Measurements from ENCODE around the gene ADAMTS8. TPM values are rescaled to one million over a fixed set of nuclear protein-coding genes. Genes with fewer than 3 reads are reported as not detected.

Gene ADAMTS8
- total RNA-seq, 5 donors from 2014 or later (not counting 1 experiment from before 2014, with no cell fraction given), result 0.06 to 0.12 (median 0.07) TPM; not detected in 2

DNA sequence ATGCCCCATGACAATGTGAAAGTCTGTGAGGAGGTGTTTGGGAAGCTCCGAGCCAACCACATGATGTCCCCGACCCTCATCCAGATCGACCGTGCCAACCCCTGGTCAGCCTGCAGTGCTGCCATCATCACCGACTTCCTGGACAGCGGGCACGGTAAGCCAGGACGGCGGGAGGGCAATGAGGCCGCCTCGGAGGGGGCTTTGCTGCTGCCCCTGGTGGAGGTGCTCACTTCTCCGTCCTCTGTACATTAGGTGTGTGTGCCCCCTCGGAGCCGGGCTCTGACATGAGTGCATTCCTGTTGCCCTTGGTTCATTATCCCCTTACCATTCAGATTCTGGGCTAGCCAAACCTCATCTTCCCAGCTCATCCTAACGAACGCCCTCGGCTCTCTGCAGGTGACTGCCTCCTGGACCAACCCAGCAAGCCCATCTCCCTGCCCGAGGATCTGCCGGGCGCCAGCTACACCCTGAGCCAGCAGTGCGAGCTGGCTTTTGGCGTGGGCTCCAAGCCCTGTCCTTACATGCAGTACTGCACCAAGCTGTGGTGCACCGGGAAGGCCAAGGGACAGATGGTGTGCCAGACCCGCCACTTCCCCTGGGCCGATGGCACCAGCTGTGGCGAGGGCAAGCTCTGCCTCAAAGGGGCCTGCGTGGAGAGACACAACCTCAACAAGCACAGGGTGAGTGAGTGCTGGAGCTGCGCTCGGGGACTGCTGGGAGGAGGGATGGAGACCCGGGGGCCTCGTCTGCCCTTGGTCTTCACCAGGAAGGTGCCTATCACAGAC, 33.9 kb upstream of the ADAMTS8 start:
- Mint-ChIP-seq H3K27ac (no peak overlapping the region), H3K4me1 (no peaks in the 10 kb centered on the region), H3K36me3 (no peaks in the 10 kb centered on the region), H3K9me3 (no peaks in the 10 kb centered on the region), H3K27me3 (peaks cover 0 to 12% of the 10 kb centered on the region in 2 donors), H3K4me3 (no peak overlapping the region)
- CTCF ChIA-PET, result no interaction called here
- WGBS (ENCODE audit: insufficient coverage), result 82% methylated on average over 23 of the region's 31 CpGs
- Histone ChIP-seq H3K9me3 (no peaks in the 10 kb centered on the region), H3K27ac (ENCODE audit: low read length) (no peak overlapping the region), H3K27me3 (replicated peaks in 1 of 2; ENCODE audit: control insufficient read depth in 2 of 2, extremely low read depth in 1 of 2, insufficient read depth in 2 of 2, low read length in 1 of 2) (peaks cover 0 to 23% of the 10 kb centered on the region in 2 experiments), H3K4me1 (ENCODE audit: control insufficient read depth in 1 of 2, extremely low read depth in 1 of 2, insufficient read depth in 2 of 2, low read length in 2 of 2) (no peaks in the 10 kb centered on the region), H3K36me3 (ENCODE audit: control insufficient read depth in 2 of 2, extremely low read depth in 1 of 2, insufficient read depth in 1 of 2, low read length in 1 of 2) (no peaks in the 10 kb centered on the region), H3K4me3 (ENCODE audit: control insufficient read depth in 1 of 2, extremely low read depth in 1 of 2, low read length in 1 of 2) (no peak overlapping the region)
- peak in 1 of 4 experiments; percentile 26 for ATAC-seq (replicated peaks in 1 of 4)
- no peak for DNase-seq
- POLR2A ChIA-PET, result no interaction called here

DNA sequence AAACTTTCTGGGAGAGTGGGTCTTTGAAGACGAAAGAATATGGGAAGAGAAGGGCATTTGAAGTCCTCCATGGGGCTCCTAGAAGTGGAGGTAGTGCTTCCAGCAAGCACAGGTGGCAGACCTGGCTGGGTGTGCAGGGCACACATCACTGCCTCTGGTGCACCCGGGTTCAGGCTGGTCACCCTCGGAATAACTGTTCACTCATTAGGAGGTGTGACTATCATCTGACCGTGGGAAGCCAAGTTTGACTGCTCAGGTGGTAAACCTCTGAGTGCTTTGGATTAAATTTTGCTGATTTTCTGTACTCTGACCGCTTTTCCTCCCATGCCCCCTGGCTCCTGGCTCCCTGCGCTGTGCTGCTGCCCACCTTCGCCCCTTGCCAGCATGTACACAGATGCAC, 31.1 kb upstream of the ADAMTS8 start:
- Mint-ChIP-seq H3K4me3 (no peak overlapping the region), H3K27me3 (peaks cover 0 to 15% of the 10 kb centered on the region in 2 donors), H3K27ac (no peak overlapping the region), H3K4me1 (no peaks in the 10 kb centered on the region), H3K36me3 (no peaks in the 10 kb centered on the region), H3K9me3 (no peaks in the 10 kb centered on the region)
- CTCF ChIA-PET, result no interaction called here
- DNase-seq (no peak), ATAC-seq (replicated peaks in 1 of 4) (no peak)
- POLR2A ChIA-PET, result no interaction called here
- 72% methylated on average over 6 of the region's 7 CpGs for WGBS (ENCODE audit: insufficient coverage)
- Histone ChIP-seq H3K4me1 (ENCODE audit: control insufficient read depth in 1 of 2, extremely low read depth in 1 of 2, insufficient read depth in 2 of 2, low read length in 2 of 2) (no peaks in the 10 kb centered on the region), H3K36me3 (ENCODE audit: control insufficient read depth in 2 of 2, extremely low read depth in 1 of 2, insufficient read depth in 1 of 2, low read length in 1 of 2) (no peaks in the 10 kb centered on the region), H3K27me3 (replicated peaks in 1 of 2; ENCODE audit: control insufficient read depth in 2 of 2, extremely low read depth in 1 of 2, insufficient read depth in 2 of 2, low read length in 1 of 2) (peaks cover 0 to 29% of the 10 kb centered on the region in 2 experiments), H3K9me3 (no peaks in the 10 kb centered on the region), H3K4me3 (ENCODE audit: control insufficient read depth in 1 of 2, extremely low read depth in 1 of 2, low read length in 1 of 2) (no peak overlapping the region), H3K27ac (ENCODE audit: low read length) (no peak overlapping the region)

DNA sequence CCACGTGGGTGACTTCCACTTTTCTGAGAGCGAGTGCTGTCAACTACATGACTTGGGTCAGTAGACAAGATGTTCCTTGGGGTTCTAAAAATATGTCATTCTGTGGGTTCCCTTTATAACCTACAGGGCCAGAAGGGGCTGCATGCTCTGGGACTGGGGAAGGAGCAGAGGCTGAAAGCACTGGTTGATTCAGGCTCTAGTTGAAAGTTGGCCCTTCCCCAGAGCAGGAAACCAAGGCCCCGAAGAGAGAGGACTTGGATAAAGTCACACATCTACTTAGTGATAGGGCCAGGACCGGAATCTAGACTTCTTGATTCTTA, 30.0 kb upstream of the ADAMTS8 start:
- no peak overlapping the region for H3K27ac Mint-ChIP-seq
- 62% methylated on average over 2 of the region's 4 CpGs for WGBS (ENCODE audit: insufficient coverage)
- CTCF ChIA-PET, result no interaction called here
- H3K9me3 Mint-ChIP-seq, result no peaks in the 10 kb centered on the region
- no peaks in the 10 kb centered on the region for H3K4me1 Mint-ChIP-seq
- Histone ChIP-seq H3K27me3 (replicated peaks in 1 of 2; ENCODE audit: control insufficient read depth in 2 of 2, extremely low read depth in 1 of 2, insufficient read depth in 2 of 2, low read length in 1 of 2) (peaks cover 0 to 29% of the 10 kb centered on the region in 2 experiments), H3K4me1 (ENCODE audit: control insufficient read depth in 1 of 2, extremely low read depth in 1 of 2, insufficient read depth in 2 of 2, low read length in 2 of 2) (no peaks in the 10 kb centered on the region), H3K36me3 (ENCODE audit: control insufficient read depth in 2 of 2, extremely low read depth in 1 of 2, insufficient read depth in 1 of 2, low read length in 1 of 2) (no peaks in the 10 kb centered on the region), H3K4me3 (ENCODE audit: control insufficient read depth in 1 of 2, extremely low read depth in 1 of 2, low read length in 1 of 2) (no peak overlapping the region), H3K27ac (ENCODE audit: low read length) (no peak overlapping the region), H3K9me3 (no peaks in the 10 kb centered on the region)
- peaks cover 3 to 21% of the 10 kb centered on the region in 2 donors for H3K27me3 Mint-ChIP-seq
- ATAC-seq (replicated peaks in 1 of 4), result no peak
- H3K4me3 Mint-ChIP-seq, result no peak overlapping the region
- no peak for DNase-seq
- no peaks in the 10 kb centered on the region for H3K36me3 Mint-ChIP-seq
- POLR2A ChIA-PET, result no interaction called here

DNA sequence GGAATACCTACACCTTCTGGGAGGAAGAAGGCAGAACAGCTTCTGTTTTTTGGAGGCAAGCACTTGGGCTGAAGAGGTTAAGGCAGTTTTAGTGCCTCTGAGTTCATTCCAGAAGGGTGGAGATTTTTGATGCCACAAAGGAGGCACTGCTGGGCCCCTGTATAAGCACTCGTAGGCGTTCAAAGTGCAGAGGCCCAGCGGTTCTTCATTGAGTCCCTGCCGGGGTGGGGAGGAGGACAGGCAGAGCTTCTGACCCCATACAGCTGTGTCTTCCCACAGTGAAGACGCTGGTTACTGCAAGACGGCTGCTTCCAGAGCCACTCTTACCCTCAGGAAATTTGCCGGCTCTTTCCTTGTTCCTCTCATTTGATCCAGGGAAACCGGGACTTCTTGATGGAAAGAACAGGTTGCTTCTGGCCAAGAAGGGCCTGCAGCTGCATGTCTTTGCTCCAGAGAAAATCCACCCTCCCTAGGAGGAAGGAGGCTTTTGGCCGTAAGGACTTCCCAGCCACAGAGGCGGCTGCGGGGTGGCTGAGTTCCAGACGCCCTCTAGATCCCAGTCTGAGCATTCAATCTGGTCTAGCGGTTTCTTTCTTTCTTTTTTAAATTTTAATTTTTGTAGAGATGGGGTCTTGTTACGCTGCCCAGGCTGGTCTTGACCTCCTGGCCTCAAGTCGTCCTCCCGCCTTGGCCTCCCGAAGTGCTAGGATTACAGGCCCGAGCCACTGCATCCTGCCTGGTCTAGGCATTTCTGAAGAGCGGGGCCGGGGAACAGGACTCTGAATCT, 29.4 kb upstream of the ADAMTS8 start:
- Mint-ChIP-seq H3K27ac (no peak overlapping the region), H3K36me3 (no peaks in the 10 kb centered on the region), H3K4me1 (no peaks in the 10 kb centered on the region), H3K27me3 (peaks cover 3 to 21% of the 10 kb centered on the region in 2 donors), H3K4me3 (no peak overlapping the region), H3K9me3 (no peaks in the 10 kb centered on the region)
- WGBS (ENCODE audit: insufficient coverage), result 85% methylated on average over 16 of the region's 20 CpGs
- no peaks in the 10 kb centered on the region for H3K36me3 ChIP-seq (ENCODE audit: control insufficient read depth in 2 of 2, extremely low read depth in 1 of 2, insufficient read depth in 1 of 2, low read length in 1 of 2)
- H3K27ac ChIP-seq (ENCODE audit: low read length), result no peak overlapping the region
- ATAC-seq (replicated peaks in 1 of 4) (no peak), DNase-seq (no peak)
- no peaks in the 10 kb centered on the region for H3K9me3 ChIP-seq
- peaks cover 0 to 31% of the 10 kb centered on the region in 2 experiments for H3K27me3 ChIP-seq (replicated peaks in 1 of 2; ENCODE audit: control insufficient read depth in 2 of 2, extremely low read depth in 1 of 2, insufficient read depth in 2 of 2, low read length in 1 of 2)
- no peak overlapping the region for H3K4me3 ChIP-seq (ENCODE audit: control insufficient read depth in 1 of 2, extremely low read depth in 1 of 2, low read length in 1 of 2)
- CTCF ChIA-PET, result interaction anchor here in 1 of 2 donors (0.6 kb wide), 2 partner anchors 23 to 25 kb away, joined by 4 to 5 read pairs; no protein-coding TSS in a partner anchor
- H3K4me1 ChIP-seq (ENCODE audit: control insufficient read depth in 1 of 2, extremely low read depth in 1 of 2, insufficient read depth in 2 of 2, low read length in 2 of 2), result no peaks in the 10 kb centered on the region
- POLR2A ChIA-PET, result no interaction called here

DNA sequence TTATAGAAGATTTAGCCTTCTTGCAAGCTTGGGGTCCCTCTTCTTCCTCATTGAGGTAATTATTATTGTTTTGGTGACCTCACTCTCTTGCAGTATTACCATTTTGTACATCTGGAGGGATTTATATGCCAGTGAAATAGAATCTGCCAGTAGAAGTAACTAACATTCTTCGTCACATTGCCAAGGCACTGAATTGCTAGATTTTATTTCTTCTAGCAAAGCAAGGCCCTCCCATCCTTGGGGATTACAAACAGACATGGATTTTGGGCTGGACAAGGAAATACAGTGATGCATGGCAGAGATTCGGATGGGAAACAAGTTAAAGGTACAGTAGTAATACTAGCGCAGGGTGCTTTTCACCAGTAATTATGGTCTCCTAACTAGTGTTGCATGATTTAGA, 27.9 kb upstream of the ADAMTS8 start:
- no peaks in the 10 kb centered on the region for H3K9me3 Mint-ChIP-seq
- 90% methylated on average over 2 of the region's 3 CpGs for WGBS (ENCODE audit: insufficient coverage)
- CTCF ChIA-PET, result no interaction called here
- peaks cover 0 to 25% of the 10 kb centered on the region in 2 experiments for H3K27me3 ChIP-seq (replicated peaks in 1 of 2; ENCODE audit: control insufficient read depth in 2 of 2, extremely low read depth in 1 of 2, insufficient read depth in 2 of 2, low read length in 1 of 2)
- H3K4me3 ChIP-seq (ENCODE audit: control insufficient read depth in 1 of 2, extremely low read depth in 1 of 2, low read length in 1 of 2), result no peak overlapping the region
- DNase-seq, result no peak
- ATAC-seq (replicated peaks in 1 of 4), result no peak
- POLR2A ChIA-PET, result no interaction called here
- H3K36me3 ChIP-seq (ENCODE audit: control insufficient read depth in 2 of 2, extremely low read depth in 1 of 2, insufficient read depth in 1 of 2, low read length in 1 of 2), result no peaks in the 10 kb centered on the region
- H3K27ac ChIP-seq (ENCODE audit: low read length), result no peak overlapping the region
- no peak overlapping the region for H3K27ac Mint-ChIP-seq
- H3K36me3 Mint-ChIP-seq, result no peaks in the 10 kb centered on the region
- no peaks in the 10 kb centered on the region for H3K9me3 ChIP-seq
- no peaks in the 10 kb centered on the region for H3K4me1 ChIP-seq (ENCODE audit: control insufficient read depth in 1 of 2, extremely low read depth in 1 of 2, insufficient read depth in 2 of 2, low read length in 2 of 2)
- peaks cover 3 to 25% of the 10 kb centered on the region in 2 donors for H3K27me3 Mint-ChIP-seq
- H3K4me3 Mint-ChIP-seq, result no peak overlapping the region
- H3K4me1 Mint-ChIP-seq, result no peaks in the 10 kb centered on the region

DNA sequence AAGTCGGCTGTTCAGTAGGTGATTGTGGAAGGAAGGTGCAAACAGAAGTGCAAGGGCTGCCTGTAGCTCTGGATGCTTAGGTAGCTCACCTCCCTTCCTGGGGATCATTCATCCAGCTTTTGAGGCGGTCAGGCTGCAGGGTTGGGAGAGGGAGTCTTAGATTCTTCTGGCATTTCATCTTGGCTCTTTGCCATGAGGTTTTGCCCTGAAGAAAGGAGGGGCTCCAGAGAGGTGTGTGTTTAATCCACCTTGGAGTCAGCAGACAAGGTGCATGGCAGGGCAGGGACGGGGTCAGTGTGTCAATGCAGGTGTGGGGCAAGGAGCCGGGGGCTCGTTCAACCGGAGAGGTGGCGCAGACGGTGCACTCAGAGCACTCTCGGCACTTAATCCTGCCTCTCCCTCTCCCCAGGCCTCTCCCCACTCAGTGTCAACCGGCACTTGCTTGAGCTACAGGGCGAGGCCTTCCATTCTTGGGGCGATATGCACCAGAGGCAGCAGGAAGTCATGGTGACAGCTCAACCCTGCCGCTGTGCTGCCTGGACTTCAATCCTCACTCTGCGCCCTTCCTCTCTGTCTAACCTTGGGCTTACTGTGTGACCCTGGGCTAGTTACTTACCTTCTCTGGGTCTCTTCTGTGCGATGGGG, 27.2 kb upstream of the ADAMTS8 start:
- ChIA-PET POLR2A (no interaction called here), CTCF (interaction anchor here in 1 of 2 donors (0.7 kb wide), 1 partner anchor 441 kb away, joined by 3 read pairs; no protein-coding TSS in a partner anchor)
- H3K36me3 Mint-ChIP-seq, result no peaks in the 10 kb centered on the region
- no peak for ATAC-seq (replicated peaks in 1 of 4)
- Histone ChIP-seq H3K27ac (ENCODE audit: low read length) (no peak overlapping the region), H3K4me3 (ENCODE audit: control insufficient read depth in 1 of 2, extremely low read depth in 1 of 2, low read length in 1 of 2) (no peak overlapping the region), H3K9me3 (no peaks in the 10 kb centered on the region), H3K27me3 (replicated peaks in 1 of 2; ENCODE audit: control insufficient read depth in 2 of 2, extremely low read depth in 1 of 2, insufficient read depth in 2 of 2, low read length in 1 of 2) (peaks cover under 1 to 29% of the 10 kb centered on the region in 2 experiments), H3K4me1 (ENCODE audit: control insufficient read depth in 1 of 2, extremely low read depth in 1 of 2, insufficient read depth in 2 of 2, low read length in 2 of 2) (no peaks in the 10 kb centered on the region), H3K36me3 (ENCODE audit: control insufficient read depth in 2 of 2, extremely low read depth in 1 of 2, insufficient read depth in 1 of 2, low read length in 1 of 2) (no peaks in the 10 kb centered on the region)
- H3K4me3 Mint-ChIP-seq, result no peak overlapping the region
- no peak for DNase-seq
- 96% methylated on average over 9 of the region's 15 CpGs for WGBS (ENCODE audit: insufficient coverage)
- H3K4me1 Mint-ChIP-seq, result no peaks in the 10 kb centered on the region
- H3K27me3 Mint-ChIP-seq, result peaks cover 9 to 32% of the 10 kb centered on the region in 2 donors
- H3K27ac Mint-ChIP-seq, result no peak overlapping the region
- H3K9me3 Mint-ChIP-seq, result no peaks in the 10 kb centered on the region
